Central memory CD8-positive, alpha-beta T cell (primary cell): ENCODE measurements around the gene NOTUM.
A peak's percentile ranks its signal among the peaks of the same experiment; 100 is the strongest.

Experiments used
- ATAC-seq: fragments of 150-1000 bp; cut with Tn5 transposase; replicated peaks from 2 replicates; pipeline ENCODE4 v1.10.0; 2022; ENCODE audit warnings: mild to moderate bottlenecking, moderate FRiP score, moderate number of reproducible peaks; ENCODE audit not compliant: poor library complexity, severe bottlenecking; ENCODE audit errors: extremely low read depth
- DNase-seq, 2 donors: peaks; one replicate each; pipeline ENCODE4 v3.0.0; 2021; ENCODE audit warnings: low spot score in 2 of 2
- H3K27ac Mint-ChIP-seq: one replicate; pipeline ENCODE4 v1.8.0; 2022; ENCODE audit warnings: low read depth, mild to moderate bottlenecking, moderate library complexity, mixed read lengths
- H3K27me3 Mint-ChIP-seq: one replicate; pipeline ENCODE4 v1.8.0; 2022; ENCODE audit warnings: mixed read lengths
- H3K36me3 Mint-ChIP-seq: one replicate; pipeline ENCODE4 v1.8.0; 2022; ENCODE audit warnings: mild to moderate bottlenecking, moderate library complexity, mixed read lengths; ENCODE audit not compliant: insufficient read depth
- H3K4me1 Mint-ChIP-seq: one replicate; pipeline ENCODE4 v1.8.0; 2022; ENCODE audit warnings: mixed read lengths
- H3K4me3 Mint-ChIP-seq: one replicate; pipeline ENCODE4 v1.8.0; 2022; ENCODE audit warnings: mild to moderate bottlenecking, moderate library complexity, mixed read lengths
- H3K9me3 Mint-ChIP-seq: one replicate; pipeline ENCODE4 v1.8.0; 2022; ENCODE audit warnings: mixed read lengths

The NOTUM gene

GRCh38 chr17:81978524-81979298, 17.7 kb upstream of the NOTUM start:
- H3K36me3 Mint-ChIP-seq: peaks cover 10% of the 10 kb centered on the region
- DNase-seq (no peak), ATAC-seq (no peak)

GRCh38 chr17:81977211-81977808, 16.3 kb upstream of the NOTUM start, which contains the start of gene ASPSCR1:
Gene ASPSCR1 (plus strand): TSS chr17:81977629. CDS start chr17:81977647, 18 bp downstream.
- H3K9me3 Mint-ChIP-seq: no peaks in the 10 kb centered on the region
- peak within 1 kb of the TSS; percentile 91 for H3K27ac Mint-ChIP-seq
- ATAC-seq (peak; percentile 89), DNase-seq (peak; percentile 78)
- peak within 1 kb of the TSS; percentile 97 for H3K4me3 Mint-ChIP-seq
- peaks cover 32% of the 10 kb centered on the region for H3K4me1 Mint-ChIP-seq
- H3K27me3 Mint-ChIP-seq: no peaks in the 10 kb centered on the region
- H3K36me3 Mint-ChIP-seq: peaks cover 6% of the 10 kb centered on the region

More at GRCh38 chr17:81978524-81979298, 17.7 kb upstream of the NOTUM start:
- Mint-ChIP-seq H3K27me3 (no peaks in the 10 kb centered on the region), H3K9me3 (no peaks in the 10 kb centered on the region), H3K4me1 (peaks cover 38% of the 10 kb centered on the region), H3K4me3 (peak overlapping the region; percentile 97), H3K27ac (no peak overlapping the region)

DNA sequence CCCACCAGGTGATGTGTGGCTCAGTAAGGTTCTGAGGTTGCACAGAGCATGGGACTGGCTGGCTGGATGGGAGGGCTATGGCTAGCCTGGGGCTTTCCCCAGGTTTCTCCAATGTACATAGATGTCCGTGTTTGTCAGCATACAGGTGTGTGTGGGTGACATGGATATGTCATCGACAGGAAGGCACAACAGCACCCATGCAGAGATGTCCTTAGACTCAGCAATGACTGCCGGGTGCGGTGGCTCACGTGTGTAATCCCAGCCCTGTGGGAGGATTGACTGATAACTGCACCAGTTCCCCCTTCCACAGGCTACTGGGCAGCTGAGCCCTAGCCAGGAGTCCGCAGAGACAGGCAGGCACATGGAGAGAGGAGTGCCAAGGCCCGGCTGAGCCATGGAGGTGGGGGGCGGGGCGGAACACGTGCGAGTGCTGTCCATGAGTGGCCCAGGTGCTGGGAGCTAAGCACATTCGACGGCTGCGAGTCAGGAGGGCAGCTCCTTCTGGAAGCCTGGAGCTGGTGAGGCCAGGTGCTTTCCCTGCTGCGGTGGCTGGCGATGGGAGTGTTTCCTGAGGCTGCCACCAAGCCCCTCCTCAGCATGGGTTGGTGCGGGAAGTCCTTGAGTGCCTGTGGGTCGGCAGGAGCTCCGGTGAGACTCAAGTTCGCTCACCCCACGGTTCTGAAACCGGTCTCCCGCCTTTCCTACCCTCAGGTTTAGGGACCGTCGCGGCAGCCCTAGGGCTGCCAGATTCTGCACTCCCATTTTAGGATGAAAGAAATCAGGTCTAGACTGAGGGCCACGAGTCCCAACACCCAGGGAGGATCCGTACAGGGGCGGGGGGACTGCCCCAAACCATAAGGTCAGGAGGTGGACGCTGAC, 15.6 kb upstream of the NOTUM start:
- Mint-ChIP-seq H3K27me3 (no peaks in the 10 kb centered on the region), H3K36me3 (peaks cover 6% of the 10 kb centered on the region), H3K4me3 (peak overlapping the region; percentile 97), H3K9me3 (no peaks in the 10 kb centered on the region), H3K4me1 (peaks cover 31% of the 10 kb centered on the region), H3K27ac (peak overlapping the region; percentile 91)
- DNase-seq (no peak), ATAC-seq (peak; percentile 10)

DNA sequence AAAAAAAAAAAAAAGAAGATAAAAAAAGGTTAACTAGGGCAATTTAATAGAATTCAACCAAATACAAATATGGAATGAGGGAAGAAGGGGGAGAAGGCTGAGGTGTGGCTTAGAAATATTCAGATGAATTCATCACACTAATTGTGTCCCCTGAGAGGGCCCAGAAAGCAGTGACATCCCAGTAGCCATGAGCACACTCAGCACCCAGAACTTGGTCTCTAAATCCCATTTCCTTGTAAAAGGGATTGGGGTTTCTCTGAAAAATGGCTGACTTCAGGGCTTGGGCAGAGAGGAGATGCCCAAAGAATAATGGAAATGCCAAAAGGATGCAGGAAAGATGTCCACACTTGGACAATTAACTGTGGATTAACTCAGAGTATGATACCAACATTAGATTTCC, 12.4 kb upstream of the NOTUM start:
- DNase-seq: no peak
- Mint-ChIP-seq H3K4me3 (no peak overlapping the region), H3K9me3 (no peaks in the 10 kb centered on the region)

GRCh38 chr17:81968850-81969812, 8.1 kb upstream of the NOTUM start:
- Mint-ChIP-seq H3K4me1 (peaks cover 4% of the 10 kb centered on the region), H3K4me3 (no peak overlapping the region), H3K36me3 (peaks cover 4% of the 10 kb centered on the region), H3K27ac (no peak overlapping the region), H3K9me3 (no peaks in the 10 kb centered on the region), H3K27me3 (peaks cover 8% of the 10 kb centered on the region)
- DNase-seq (no peak), ATAC-seq (no peak)

More for the DNA sequence above, 12.4 kb upstream of the NOTUM start:
- Mint-ChIP-seq H3K36me3 (peaks cover 2% of the 10 kb centered on the region), H3K4me1 (peaks cover 11% of the 10 kb centered on the region), H3K27ac (no peak overlapping the region), H3K27me3 (no peaks in the 10 kb centered on the region)
- no peak for ATAC-seq

GRCh38 chr17:81968396-81968745, 7.4 kb upstream of the NOTUM start:
- peaks cover 4% of the 10 kb centered on the region for H3K36me3 Mint-ChIP-seq
- ATAC-seq: no peak
- H3K4me1 Mint-ChIP-seq: peaks cover 11% of the 10 kb centered on the region
- DNase-seq: no peak
- peaks cover 16% of the 10 kb centered on the region for H3K27me3 Mint-ChIP-seq
- no peak overlapping the region for H3K27ac Mint-ChIP-seq
- peak overlapping the region; percentile 55 for H3K4me3 Mint-ChIP-seq
- no peaks in the 10 kb centered on the region for H3K9me3 Mint-ChIP-seq

DNA sequence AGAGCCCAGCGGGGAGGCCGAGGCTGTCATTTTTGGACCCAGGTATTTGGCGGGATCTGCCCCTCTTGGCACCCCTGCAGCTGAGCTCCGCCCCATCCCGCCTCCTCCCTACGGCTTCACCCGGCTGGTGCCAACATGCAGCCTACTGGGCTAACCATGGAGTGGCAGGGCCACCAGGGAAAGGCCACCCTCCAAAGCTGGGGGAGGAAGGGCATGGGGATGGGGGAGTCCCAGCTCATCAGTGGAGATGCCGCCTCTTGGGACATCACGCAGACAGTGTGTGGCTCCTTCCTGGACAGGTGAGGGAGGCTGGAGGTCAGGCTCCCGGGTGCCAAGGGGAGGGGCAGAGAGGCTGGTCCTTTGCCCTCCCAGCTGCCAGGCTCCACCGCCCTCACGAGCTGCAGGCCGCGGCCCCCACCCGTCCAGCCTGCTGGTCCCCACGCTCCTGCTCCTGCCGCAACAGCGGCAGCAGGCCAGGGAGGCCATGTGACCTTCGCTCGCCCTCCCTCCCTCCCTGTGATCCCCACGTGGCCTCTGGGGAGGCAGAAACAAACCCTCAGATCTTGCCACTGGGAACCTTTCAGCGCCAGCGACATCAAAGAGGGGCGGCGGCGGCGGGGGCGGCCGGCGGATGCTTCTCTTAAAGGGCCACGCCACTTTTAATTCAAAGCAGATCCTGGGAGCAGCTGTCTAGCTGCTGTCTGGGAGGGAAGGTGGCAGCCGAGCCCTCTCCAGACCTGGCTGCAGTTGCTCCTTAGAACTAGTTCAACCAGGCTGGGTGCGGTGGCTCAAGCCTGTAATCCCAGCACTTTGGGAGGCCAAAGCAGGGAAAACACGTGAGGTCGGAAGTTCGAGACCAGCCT, 6.8 kb upstream of the NOTUM start:
- Mint-ChIP-seq H3K9me3 (no peaks in the 10 kb centered on the region), H3K4me3 (peak overlapping the region; percentile 55), H3K27ac (no peak overlapping the region), H3K4me1 (peaks cover 15% of the 10 kb centered on the region), H3K27me3 (peaks cover 22% of the 10 kb centered on the region), H3K36me3 (peaks cover 4% of the 10 kb centered on the region)
- ATAC-seq (peak; percentile 95), DNase-seq (peak; percentile 61 to 66)

DNA sequence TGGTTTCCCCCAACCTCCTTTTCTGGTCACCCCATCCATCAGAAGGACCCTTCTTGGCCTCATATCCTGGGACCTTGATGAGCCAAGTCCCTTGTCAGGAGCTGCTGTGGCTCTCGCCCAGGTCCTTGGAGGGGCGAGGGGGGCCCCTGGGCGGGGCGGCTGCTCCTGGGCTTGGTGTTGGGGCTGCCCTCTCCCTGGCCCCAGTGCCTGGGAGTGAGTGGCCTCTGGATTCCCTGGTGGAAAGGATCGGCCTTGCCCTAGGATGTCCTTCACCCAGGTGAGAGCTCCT, 6.2 kb upstream of the NOTUM start:
- H3K4me3 Mint-ChIP-seq: peak overlapping the region; percentile 55
- peaks cover 15% of the 10 kb centered on the region for H3K4me1 Mint-ChIP-seq
- DNase-seq (no peak), ATAC-seq (no peak)
- peaks cover 4% of the 10 kb centered on the region for H3K36me3 Mint-ChIP-seq
- no peaks in the 10 kb centered on the region for H3K9me3 Mint-ChIP-seq
- no peak overlapping the region for H3K27ac Mint-ChIP-seq
- peaks cover 28% of the 10 kb centered on the region for H3K27me3 Mint-ChIP-seq

DNA sequence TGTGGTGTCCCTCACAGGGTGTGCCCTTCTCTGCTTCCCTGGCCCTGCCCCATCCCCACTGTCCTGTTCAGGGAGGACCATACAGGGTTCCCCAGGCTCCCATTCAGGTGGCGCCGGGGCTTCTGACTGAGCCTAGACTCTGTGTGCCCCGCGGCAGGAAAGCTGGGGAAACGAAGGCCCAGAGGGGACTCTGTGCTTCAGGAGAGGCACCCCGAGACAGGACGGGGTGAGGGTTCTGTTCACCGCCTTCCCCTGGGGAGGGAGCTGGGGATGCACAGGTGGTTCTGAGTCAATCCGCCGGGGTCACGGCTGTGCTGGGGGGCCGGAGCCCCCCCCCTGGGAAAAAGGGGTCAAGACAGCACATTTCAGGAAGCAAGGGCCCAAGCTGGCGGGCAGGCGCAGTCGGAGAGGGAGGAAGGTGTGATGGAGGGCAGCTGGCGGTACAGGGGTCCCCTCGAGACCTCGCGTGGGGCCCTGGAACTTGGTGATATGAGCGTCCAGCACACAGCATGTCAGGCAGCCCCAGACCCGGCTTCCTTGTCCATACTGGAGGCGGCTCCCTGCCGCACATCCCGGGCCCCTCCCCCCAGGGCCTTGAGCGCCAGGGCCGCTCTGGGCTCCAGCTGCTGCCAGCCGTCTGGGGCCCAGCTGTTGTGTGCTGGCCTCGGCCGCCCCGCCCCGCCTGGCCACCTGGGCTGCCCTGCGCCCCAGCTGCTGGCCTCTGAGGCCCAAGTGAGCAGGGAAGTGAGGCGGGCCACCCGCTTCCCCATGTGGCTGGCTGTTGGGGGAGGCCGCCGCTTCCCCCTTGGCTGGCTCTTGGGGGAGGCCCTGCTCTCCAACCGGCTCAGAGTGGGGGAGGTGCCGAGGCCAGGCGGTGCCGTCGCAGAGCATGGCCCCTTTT, 5.6 kb upstream of the NOTUM start:
- H3K4me3 Mint-ChIP-seq: peak overlapping the region; percentile 13

DNA sequence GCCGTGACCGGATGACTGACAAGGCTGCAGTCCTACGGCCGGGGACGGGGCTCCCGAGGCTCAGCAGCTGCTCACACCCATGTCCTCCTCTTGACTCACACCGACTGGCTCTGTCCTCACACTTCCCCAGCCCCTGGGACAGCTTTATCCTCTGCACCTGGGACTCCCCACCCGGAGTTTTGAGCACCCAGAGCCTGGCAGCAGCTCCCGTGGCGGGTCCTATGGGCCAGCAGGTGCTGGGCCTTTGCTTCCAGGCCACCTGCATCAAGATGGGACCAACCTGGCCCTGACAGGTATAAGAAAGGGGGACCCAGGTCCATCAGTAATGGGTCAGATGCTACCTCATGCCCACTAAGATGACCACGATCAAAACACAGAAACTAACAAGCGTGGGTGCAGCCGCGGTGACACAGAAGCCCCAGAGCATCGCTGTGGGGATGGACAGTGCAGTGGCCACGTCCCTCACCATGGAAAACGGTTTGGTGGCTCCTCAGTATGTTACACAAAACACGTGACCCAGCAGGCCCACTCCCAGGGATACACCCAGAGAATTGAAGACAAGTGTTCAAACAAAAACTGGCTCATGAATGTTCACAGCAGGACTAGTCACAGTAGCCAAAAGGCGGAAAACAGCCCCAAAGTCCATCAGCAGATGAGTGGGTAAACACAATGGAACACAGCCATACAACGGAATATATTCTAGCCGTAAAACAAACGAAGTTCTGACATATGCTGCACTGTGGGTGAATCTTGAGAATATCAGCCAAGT, 3.3 kb upstream of the NOTUM start:
- ATAC-seq: no peak
- peaks cover 15% of the 10 kb centered on the region for H3K4me1 Mint-ChIP-seq
- peak overlapping the region; percentile 53 for H3K4me3 Mint-ChIP-seq
- no peaks in the 10 kb centered on the region for H3K9me3 Mint-ChIP-seq
- H3K27me3 Mint-ChIP-seq: peaks cover 30% of the 10 kb centered on the region
- DNase-seq: no peak
- no peak overlapping the region for H3K27ac Mint-ChIP-seq
- H3K36me3 Mint-ChIP-seq: peaks cover 4% of the 10 kb centered on the region

More for the DNA sequence above, 5.6 kb upstream of the NOTUM start:
- ATAC-seq: no peak
- DNase-seq: no peak
- Mint-ChIP-seq H3K4me1 (peaks cover 15% of the 10 kb centered on the region), H3K9me3 (no peaks in the 10 kb centered on the region), H3K36me3 (peaks cover 4% of the 10 kb centered on the region), H3K27me3 (peaks cover 30% of the 10 kb centered on the region), H3K27ac (no peak overlapping the region)
